HG03108 (cell line): ENCODE results near the gene ZNF681.
"Not testable (repeated sequence)": the region's sequence is repeated elsewhere in the genome, so short reads cannot be mapped to it uniquely, and the experiment has no call there.

Source experiments
- ATAC-seq: cut with Tn5 transposase; IDR thresholded peaks from one replicate; pipeline ENCODE4 v1.9.1; 2021; ENCODE audit warnings: moderate library complexity; ENCODE audit not compliant: unreplicated experiment

The ZNF681 gene

GRCh38 chr19:23758187-23759074 is at the start of gene ZNF681:
Gene ZNF681 (minus strand): TSS chr19:23758891. CDS start chr19:23758749, 142 bp downstream.
- ATAC-seq = peak; percentile 83

- ATAC-seq = no peak
These were observed 46.0 kb upstream of the ZNF681 start for GRCh38 chr19:23804676-23805075.

- ATAC-seq = no peak
These were observed 43.6 kb upstream of the ZNF681 start for GRCh38 chr19:23802290-23802689.

GRCh38 chr19:23801803-23802202 is 43.1 kb upstream of the ZNF681 start:
- ATAC-seq = no peak

- no peak for ATAC-seq
These were observed 42.2 kb upstream of the ZNF681 start for GRCh38 chr19:23800868-23801267.

- no peak for ATAC-seq
These were observed 41.6 kb upstream of the ZNF681 start for GRCh38 chr19:23800271-23800670.

GRCh38 chr19:23799321-23799720 is 40.6 kb upstream of the ZNF681 start:
- ATAC-seq = peak; percentile 69

GRCh38 chr19:23795462-23795861 is 36.8 kb upstream of the ZNF681 start:
- no peak for ATAC-seq

GRCh38 chr19:23792784-23793183 is 34.1 kb upstream of the ZNF681 start:
- ATAC-seq = no peak

- ATAC-seq = no peak
These were observed 32.2 kb upstream of the ZNF681 start for GRCh38 chr19:23790641-23791488.

- no peak for ATAC-seq
These were observed 30.6 kb upstream of the ZNF681 start for GRCh38 chr19:23789246-23789645.

- no peak for ATAC-seq
These were observed 29.7 kb upstream of the ZNF681 start for GRCh38 chr19:23788411-23788810.

GRCh38 chr19:23787106-23787505 is 28.4 kb upstream of the ZNF681 start:
- ATAC-seq = no peak

- no peak for ATAC-seq
These were observed 27.3 kb upstream of the ZNF681 start for GRCh38 chr19:23785982-23786381.

GRCh38 chr19:23784274-23784673 is 25.6 kb upstream of the ZNF681 start:
- no peak for ATAC-seq

GRCh38 chr19:23783636-23784035 is 24.9 kb upstream of the ZNF681 start:
- no peak for ATAC-seq

GRCh38 chr19:23779645-23780044 is 21.0 kb upstream of the ZNF681 start:
- no peak for ATAC-seq

- ATAC-seq = no peak
These were observed 19.9 kb upstream of the ZNF681 start for GRCh38 chr19:23778566-23778965.

- not testable (repeated sequence) for ATAC-seq
These were observed 19.3 kb upstream of the ZNF681 start for GRCh38 chr19:23778036-23778435.

GRCh38 chr19:23777216-23777615 is 18.5 kb upstream of the ZNF681 start:
- no peak for ATAC-seq

GRCh38 chr19:23776507-23777205 is 18.0 kb upstream of the ZNF681 start:
- ATAC-seq = no peak
